Esophagus mucosa (tissue), 1 donor: Measurements from ENCODE around the gene RNF113A. TPM values are rescaled to one million over a fixed set of nuclear protein-coding genes. Genes with fewer than 3 reads are reported as not detected.
"Not testable (repeated sequence)": the region's sequence is repeated elsewhere in the genome, so short reads cannot be mapped to it uniquely, and the experiment has no call there.

Experiments
- ATAC-seq: fragments of 200-7000 bp; cut with Tn5 transposase; one replicate; pipeline ENCODE4 v1.9.1; 2020
- total RNA-seq: library from RNA; stranded (reverse); gene quantifications from one replicate; pipeline ENCODE4 v1.2.4, GENCODE V29; 2023
- donor health status: DM: yes; HTN: yes; CAD: no.

Gene RNF113A
- total RNA-seq, 1 donor from 2014 or later, result 8.2 TPM

GRCh38 chrX:119833905-119834304, 37.6 kb downstream of the RNF113A start:
- ATAC-seq, result no peak

GRCh38 chrX:119828446-119828845, 43.1 kb downstream of the RNF113A start:
- ATAC-seq, result no peak

GRCh38 chrX:119826399-119826959, 45.1 kb downstream of the RNF113A start:
- ATAC-seq, result no peak

DNA sequence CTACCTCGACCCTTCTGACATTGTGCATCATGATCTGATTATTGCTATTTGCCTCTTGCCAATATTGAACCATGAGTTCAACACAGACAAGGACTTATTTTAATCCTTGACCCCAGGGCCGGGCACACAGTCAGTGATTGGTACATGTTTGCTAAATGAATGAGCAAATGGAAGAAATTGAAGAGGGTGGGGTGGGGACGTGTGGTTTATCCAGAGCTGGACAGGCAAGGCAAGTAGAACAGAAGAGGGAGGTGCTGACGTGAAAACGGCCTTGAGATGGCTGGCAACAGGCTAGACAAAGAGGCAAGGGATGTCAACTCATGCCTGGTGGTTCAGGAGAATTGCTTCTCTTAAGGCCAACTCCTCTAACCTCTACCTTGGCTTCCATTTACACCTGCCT, 47.3 kb downstream of the RNF113A start:
- not testable (repeated sequence) for ATAC-seq

- not testable (repeated sequence) for ATAC-seq
Observed at GRCh38 chrX:119821703-119822102, 49.8 kb downstream of the RNF113A start.

Other genes starting within 250 kb of the RNF113A start
- gene SEPTIN6, start 178.6 kb downstream of the RNF113A start, total RNA-seq, result 5.1 TPM
- gene SOWAHD, start 113.1 kb downstream of the RNF113A start, total RNA-seq, result not detected
- gene RPL39, start 80.1 kb downstream of the RNF113A start, total RNA-seq, result 2,055 TPM
- gene UPF3B, start 18.8 kb downstream of the RNF113A start, total RNA-seq, result 3.7 TPM
- gene NDUFA1, start 99 bp upstream of the RNF113A start, total RNA-seq, result 84.3 TPM
- not detected for gene AKAP14, start 24.2 kb upstream of the RNF113A start, total RNA-seq
- gene NKAP, start 72.0 kb upstream of the RNF113A start, total RNA-seq, result 3.9 TPM
- not detected for gene RHOXF2B, start 206.0 kb upstream of the RNF113A start, total RNA-seq
- gene RHOXF1, start 244.2 kb upstream of the RNF113A start, total RNA-seq, result not detected